ENCODE data around the gene SND1.

The SND1 gene

DNA sequence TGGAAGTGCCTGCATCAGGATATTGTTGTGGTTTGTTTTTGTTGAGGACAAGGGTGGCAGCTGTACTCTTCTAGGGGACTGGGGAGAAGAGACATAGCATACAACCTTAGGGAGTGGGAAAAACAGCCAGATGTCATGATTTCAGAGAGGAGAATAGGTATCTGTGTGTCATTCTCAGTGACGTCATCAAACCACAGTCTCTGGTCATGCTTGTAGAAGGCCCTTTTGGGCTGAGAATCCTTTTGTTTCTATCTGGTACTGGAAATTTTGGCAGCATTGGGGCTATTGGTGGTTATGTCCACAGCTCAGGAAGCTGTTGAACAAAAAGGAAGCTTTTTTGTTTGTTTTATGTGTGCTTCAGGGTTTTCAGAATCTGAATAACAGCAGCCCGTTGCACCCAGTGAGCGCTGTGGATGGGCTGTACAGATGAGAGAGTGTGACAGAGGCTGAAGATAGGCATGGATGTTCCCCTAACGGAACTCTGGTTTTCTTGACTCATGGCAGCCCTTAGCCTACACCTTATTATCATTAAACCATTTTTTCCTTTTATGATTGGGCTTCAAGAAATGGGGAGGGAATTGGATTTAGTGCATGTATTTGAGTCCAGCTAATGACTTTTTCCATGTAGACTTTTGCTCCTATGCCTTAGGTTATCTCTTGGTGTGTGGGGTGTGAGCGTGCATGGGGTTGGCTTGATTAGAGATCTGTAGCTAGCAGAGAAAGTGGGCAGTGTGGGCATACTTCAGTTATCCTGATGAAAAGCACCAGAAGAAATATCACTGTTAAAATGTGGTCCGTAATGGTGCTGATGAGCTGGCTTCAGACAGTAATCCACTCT, 65.7 kb downstream of the SND1 start:
- in situ Hi-C loops (cut with MboI; ENCODE audit: low sequenced_read_pairs) = loop anchor here (10.0 kb wide), 1 partner anchor 487 kb away; no protein-coding TSS in a partner anchor

DNA sequence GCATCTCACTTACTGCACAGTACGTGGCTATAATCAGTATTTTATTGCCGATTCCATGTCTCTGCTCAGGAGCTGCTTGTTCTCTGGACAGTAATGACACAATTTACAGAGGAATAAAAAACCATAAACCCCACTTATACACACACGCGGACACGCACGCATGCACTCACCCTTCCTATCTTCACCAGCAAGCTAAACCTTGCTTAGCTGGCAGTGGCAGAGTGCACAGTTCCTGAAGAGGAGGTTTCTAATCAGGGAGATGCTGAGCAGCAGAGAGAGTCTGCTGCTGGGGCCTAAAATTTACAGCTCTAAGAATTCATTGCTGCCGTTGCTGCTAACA, 66.3 kb downstream of the SND1 start:
- in situ Hi-C loops (cut with MboI; ENCODE audit: low sequenced_read_pairs) = loop anchor here (10.0 kb wide), 1 partner anchor 486 kb away; no protein-coding TSS in a partner anchor

DNA sequence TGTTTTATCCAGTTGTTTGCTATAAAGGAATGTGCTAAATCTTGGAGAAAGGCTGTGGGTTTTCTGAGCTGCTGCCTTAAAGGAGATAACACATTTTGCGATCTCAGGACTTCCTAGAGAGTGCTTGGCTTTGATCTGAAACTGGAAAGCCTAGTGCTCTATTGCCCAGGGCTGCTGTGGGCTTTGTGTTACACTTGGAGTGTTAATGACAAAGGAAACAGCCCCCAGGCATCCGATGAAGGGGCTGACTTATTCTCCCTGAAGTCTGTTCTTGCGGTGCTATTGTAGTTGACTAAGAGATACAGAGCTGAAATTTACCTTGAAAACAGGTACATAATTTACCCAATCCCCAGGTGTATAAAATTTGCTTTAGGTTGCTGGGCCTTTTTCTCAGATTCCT, 74.5 kb downstream of the SND1 start:
- in situ Hi-C loops (cut with MboI; ENCODE audit: low sequenced_read_pairs) = no loop called here

DNA sequence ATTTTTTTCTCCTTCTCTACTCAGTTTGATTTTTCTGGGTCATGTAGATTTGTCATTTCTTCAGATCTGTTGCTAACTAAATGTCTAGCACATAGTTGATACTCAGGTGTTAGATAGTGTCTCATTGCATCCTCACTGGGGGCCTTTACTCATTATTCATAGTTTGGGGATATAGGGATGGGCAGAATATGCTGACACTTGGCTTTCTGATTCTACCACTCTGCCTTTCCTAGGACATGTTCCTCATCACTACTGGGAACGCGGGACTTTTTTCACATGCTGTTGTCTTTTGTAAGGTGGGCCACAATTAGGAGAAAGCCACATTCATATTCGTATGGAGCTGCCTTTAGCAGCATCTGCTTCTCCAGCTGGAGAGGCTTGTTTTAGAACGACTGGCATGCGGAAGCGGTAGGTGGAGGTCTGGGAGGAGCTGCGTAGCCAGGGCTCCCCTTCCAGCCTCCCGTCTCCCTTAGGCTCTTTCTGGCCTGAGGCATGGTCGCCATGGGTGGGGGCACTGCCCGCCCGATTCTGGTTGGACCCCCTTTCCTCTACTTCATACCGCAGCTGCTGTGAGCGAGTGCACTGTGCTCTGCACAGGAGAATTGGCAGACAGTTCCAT, 78.8 kb downstream of the SND1 start:
- in situ Hi-C loops (cut with MboI; ENCODE audit: low sequenced_read_pairs) = no loop called here

DNA sequence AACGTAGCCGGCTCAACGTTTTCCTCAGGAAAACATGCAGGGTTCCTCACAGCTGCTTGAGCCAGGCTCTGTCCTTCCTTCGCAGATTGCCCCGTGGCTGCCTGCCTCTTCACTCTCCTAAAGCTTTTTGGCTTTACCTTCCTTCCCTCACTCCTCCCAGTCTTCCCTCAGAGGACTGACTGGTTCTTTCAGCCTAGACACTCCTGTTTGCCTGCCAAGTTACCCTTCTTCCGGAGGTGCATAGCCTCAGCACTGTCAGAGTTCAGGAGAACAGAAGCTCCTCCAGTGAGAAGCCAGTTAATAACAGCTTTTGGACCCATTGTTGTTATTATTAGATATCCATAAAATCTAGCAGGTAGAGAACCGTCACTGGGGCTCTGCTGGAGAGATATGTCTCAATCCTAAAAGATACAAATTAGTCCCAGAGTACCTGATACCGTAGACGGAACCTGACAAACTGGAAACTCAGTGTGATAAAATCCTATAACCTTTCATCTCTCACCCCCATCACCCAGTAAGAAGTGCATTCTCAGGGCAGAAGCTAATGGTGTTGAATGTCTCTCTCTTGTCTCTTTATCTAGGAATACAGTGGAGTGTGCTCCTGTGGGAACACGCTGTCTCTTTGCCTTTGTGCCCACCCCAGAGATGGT, 79.6 kb downstream of the SND1 start:
- in situ Hi-C loops (cut with MboI; ENCODE audit: low sequenced_read_pairs) = no loop called here

DNA sequence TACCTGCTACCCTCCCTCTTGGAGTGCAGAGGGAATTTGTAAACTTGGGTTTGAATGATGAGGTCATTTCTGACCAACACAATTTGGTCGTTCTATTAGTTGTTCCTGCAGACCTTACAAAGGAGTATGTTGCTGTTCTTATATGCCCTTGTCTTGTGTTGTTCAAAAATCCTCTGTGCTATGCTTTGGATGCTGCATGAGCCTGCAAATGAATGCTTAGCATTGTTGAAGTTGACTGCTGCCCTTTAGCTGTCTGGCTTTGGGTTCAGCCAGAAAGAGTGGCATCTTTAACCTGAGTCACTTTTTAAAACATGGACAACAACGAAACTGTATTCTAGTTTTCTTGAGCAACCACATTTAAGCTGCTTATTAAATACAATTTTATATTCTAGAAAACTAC, 80.3 kb downstream of the SND1 start:
- in situ Hi-C loops (cut with MboI; ENCODE audit: low sequenced_read_pairs) = no loop called here

DNA sequence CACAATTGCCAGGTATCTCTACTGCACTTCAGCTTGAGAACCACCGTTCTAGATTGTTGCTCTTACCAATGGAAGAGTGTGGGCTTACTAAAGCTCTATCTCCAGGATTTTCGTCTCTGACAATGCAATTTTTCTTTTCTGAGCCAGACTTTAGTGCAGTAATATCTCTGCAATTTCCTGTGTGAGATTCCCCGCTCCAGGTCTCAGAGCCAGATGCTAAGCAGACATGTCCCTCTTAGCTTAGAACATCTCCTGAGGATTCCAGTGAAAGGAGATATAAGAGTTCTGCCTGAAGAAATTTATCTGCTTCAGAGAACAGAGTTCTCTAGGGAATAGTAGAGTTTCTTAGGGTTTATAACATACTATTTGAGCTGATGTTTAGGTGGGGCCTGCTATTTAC, 82.0 kb downstream of the SND1 start:
- in situ Hi-C loops (cut with MboI; ENCODE audit: low sequenced_read_pairs) = no loop called here

DNA sequence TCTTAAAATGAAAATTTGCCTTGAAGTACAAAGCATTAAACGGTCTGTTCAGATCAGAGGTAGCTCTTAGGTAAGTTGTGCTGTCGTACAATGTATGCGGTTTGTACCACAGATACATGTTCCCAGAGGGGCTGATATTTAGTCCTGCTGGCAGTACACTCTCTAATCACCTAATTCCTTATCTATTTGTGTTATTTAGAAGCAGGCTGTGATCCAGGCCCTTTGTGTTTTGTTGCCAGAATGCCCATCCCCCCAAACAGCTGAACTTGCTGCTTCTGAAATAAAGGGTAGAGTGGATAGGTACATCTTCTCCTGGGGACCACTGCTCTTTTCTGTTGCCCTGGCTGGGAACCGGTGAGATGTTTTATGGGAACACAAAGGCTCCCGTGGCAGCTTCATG, 84.5 kb downstream of the SND1 start:
- in situ Hi-C loops (cut with MboI; ENCODE audit: low sequenced_read_pairs) = no loop called here

DNA sequence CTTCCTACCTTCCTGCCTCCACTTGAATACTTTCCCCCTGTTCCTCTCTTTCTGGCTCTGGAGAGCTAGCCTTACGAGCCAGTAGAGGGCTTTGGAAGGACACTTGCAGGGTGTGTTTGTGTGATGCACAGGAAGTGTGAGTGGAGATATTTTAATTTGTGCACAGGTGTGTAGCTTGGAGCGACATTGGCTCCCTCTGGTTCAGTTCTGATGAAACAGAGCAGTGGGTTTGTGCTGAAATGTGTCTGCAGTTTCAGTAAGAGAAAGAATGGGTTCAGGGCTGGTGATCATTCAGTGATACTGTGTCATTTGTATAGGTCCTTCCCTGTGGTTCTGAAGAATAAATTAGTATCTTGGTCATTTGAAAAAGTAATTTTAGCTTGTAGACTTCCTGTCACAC, 86.9 kb downstream of the SND1 start:
- in situ Hi-C loops (cut with MboI; ENCODE audit: low sequenced_read_pairs) = no loop called here

DNA sequence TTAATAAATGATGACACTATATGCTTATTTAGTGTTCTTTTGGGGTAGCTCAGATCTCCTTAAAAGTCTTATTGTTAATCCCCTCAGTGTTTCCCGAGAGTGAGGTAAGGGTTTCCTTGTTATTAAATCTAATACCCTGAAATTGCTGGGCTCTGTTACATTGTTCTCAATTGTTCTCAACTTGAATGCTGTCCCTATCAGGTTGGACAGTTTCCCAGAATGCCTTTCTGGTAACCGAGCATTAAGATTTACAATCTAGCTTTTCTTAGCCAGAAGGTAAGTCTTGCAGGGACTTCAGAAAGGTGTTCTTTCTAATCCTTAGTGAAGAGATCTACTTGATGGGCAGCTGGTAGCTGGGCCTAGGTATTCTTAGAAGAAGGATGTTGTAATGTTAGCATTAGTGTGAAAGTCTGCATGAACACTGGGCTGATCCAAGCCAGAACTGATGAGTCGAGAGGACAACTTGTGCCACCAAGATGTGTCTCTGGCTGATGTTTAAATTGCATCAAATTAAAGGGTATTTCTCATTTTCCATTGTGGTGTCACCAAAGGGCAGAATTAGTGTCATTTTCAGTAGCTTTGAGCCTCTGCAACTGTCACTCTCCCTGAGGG, 89.9 kb downstream of the SND1 start:
- in situ Hi-C loops (cut with MboI; ENCODE audit: low sequenced_read_pairs) = no loop called here

DNA sequence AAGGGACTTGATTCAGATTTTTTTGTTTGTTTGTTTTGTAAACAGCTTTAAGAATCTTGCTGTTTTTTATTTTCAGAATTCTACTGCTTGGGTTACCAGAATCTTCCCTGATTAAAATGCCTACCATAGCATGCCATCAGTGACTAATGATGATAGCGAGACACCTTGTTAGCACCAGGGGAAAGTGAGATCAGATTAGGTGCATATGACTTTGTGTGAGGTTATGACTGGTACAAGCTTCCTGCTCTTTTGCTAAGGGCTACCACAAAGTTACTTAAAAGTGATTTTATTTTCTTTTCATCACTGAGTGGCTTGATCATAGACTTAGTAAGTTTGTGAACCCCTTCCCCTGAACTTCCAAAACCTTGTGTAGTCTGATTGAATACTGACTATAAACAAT, 93.5 kb downstream of the SND1 start:
- in situ Hi-C loops (cut with MboI; ENCODE audit: low sequenced_read_pairs) = no loop called here

DNA sequence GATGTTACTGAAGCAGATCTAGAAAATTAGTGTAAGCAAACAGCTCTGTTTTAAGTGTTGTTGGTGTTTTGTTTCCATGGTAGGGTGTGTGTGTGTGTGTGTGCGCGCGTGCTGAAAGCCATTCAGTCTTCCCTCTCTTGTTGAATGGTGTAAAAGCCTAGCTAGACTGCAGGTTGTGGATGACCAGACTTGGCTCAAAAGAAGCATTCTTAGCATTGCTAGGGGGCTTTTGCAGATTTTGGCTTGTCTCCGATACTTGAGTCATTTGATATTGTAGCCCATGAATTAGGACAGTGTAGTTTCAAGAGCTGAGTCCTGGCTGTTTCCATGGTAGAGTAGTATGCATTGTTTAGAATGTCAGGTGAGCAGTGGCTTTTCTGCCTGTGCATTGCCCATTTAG, 99.1 kb downstream of the SND1 start:
- in situ Hi-C loops (cut with MboI; ENCODE audit: low sequenced_read_pairs) = no loop called here

DNA sequence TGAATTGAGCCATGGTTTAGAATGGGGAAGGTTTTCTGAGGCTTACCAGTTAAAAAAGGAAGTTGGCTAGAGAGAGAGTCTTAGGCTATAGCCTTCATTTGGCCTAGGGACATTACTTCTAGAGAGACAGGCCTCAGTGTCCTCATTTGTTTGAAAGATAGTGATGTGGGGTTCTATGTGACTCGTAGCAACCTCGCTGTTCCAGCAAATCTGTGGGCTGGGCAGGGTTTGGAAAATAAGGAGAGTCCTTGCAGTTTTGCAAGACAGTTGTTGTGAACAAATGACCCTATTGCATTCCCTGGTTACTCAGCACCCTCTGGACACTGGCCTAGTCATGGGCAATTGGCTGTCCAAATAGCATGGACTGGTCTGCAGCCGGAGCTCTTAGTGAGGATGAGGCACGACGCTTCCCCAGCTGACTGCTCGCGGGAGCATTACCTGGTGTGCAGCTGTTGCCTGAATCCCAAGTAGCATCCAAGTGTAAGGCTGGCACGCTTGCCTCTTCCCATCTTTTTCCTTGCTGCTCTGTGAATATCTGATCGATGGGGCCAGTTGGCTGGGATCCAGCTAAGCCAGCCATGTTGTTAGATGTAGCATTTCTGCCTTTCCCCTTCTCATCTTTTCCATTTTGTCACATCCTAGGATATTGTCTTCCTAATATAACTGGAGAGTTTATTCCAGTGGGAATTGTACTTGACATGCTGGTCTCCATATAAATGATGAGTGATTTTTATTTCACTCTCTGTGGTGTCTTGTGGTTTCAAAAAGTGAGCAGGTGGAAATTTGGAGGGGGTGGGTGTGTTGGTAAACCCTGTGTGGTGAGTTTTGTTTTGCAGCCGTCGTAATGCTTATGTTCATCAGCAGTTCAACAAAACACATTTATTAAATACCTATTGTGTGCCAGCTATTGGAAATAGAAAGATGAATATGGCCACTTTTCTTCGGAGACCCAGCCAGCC, 99.8 kb downstream of the SND1 start:
- in situ Hi-C loops (cut with MboI; ENCODE audit: low sequenced_read_pairs) = no loop called here

DNA sequence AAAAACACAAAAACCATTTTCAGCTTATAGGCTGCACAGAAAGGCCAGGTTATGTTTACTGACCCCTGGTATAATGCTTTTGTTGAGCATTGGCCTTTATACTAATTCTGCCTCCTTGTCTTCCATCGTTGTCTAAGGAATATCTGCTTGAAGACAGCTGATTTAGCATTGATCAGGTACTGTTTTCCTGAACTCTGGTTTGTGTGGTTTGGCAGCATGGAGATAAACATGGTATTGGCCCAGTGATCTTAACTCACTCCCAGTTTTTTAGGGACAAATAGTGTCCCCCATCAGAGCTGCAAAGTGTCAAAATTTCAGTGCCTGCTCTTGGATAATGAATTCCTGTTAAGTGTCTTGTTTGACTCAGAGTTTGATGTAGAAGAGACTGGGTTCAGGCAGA, 100.8 kb downstream of the SND1 start:
- in situ Hi-C loops (cut with MboI; ENCODE audit: low sequenced_read_pairs) = no loop called here

DNA sequence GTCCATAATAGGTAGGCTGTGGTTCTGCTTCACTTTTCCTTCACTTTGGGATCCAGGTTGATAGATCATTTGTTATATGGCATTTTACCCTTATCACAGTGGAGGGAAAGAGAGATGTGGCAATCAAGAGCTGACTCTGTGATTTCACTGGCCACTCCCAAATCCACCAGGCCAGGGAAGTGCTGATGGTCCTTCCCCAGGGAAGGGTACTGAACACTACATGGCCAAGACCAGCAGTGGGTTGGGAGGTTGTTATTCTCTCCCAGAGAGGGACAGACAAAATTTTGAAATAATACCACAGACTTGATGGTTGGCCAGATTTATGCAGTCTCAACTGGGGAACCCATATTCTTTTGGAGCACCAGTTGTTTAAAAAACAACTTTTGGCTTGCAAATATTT, 102.5 kb downstream of the SND1 start:
- in situ Hi-C loops (cut with MboI; ENCODE audit: low sequenced_read_pairs) = no loop called here

DNA sequence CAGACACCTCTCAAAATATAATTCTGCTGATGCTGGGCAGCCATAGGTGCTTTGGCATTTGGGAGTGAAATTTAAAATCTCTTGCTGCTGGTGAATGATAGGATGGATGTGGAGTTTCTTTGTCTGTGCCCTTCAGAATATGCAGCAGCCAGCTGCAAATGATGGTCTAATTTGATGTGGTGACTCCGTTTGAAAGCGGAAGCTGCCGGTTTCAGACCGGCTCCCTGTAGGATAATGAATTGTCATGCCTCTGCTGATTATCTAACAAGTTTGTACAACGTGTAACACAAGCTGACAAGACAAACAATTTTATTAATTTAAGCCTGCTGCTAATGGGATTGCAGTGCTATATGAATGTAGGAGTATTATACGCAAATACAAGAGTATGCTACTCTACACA, 103.5 kb downstream of the SND1 start:
- in situ Hi-C loops (cut with MboI; ENCODE audit: low sequenced_read_pairs) = no loop called here

DNA sequence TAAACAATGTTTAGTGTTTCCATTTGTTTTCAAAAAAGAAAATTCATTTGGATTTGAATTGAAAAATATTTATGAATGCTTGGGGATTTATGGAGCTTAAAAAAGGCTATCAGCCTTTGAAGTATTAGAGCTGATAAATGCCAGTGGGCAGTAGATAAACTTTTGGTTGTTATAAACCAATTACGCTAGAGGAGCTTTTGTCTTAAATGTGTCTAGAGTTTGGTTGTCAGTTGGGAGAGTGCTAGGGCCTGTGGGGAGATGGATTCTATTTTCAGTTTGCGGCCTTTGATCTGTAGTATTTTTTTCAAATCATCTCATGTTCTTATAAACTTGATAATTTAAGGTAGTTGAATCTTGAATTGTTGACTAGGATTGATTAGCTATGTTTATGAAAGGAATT, 104.0 kb downstream of the SND1 start:
- in situ Hi-C loops (cut with MboI; ENCODE audit: low sequenced_read_pairs) = no loop called here

DNA sequence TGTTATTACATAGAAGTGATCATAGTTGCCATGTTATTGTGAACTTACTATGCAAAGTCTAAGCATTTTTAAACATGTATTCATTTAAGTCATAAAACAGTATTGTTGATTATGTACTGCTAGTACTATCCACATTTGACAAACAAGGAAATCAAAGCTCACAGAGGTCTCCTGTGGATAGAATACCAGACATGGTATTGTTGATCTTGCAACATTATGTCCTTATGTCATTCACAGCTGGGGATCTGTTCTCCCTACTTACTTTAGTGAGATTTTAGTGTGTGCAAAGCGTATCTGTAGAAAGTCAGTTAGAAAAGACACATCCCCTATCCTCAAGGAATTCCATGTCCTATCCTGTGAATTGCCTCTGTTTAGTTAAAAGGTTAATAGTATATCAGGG, 106.1 kb downstream of the SND1 start:
- in situ Hi-C loops (cut with MboI; ENCODE audit: low sequenced_read_pairs) = no loop called here

DNA sequence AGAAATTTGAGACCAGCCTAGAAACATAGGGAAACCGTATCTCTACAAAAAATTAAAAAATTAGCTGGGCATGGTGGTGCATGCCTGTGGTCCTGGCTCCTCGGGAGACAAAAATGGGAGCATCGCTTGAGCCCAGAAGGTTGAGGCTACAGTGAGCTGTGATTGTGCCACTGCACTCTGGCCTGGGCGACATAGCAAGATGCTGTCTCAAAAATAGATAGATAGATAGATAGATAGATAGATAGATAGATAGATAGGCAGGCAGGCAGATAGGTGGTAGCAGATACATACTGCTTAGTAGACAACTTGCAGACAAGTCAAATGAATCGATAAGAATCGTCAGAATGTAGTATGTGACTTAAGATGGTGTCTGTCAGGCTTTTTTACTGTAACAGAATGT, 106.9 kb downstream of the SND1 start:
- in situ Hi-C loops (cut with MboI; ENCODE audit: low sequenced_read_pairs) = no loop called here

DNA sequence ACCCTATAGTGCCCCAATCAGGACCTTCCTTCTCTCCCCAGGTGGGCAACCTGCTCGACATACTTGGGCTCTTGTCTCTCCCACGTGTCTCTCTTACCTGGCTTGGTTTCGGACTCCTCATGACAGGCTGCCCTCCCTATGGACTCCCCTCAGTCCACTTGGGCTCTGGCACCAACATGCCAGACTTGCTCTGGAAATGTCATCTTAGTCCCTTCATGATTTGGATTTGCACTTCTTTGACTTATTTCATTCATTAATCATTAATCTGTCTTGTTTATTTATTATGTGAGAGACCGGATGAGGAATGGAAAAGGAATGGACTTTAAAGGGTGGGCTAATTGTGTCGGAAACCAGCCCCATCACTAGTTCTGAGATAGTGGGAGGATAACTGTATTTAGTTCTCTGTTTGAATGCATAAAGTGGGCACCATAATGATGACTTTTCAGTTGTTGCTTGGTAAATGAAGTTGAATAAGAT, 108.0 kb downstream of the SND1 start:
- in situ Hi-C loops (cut with MboI; ENCODE audit: low sequenced_read_pairs) = no loop called here
